Thyroid gland (tissue), 4 donors: ENCODE results near the gene SCAMP4.

Experiments
- CTCF ChIP-seq, 6 experiments: fragments of 200-600 bp in 3 of 6; fragments of 450-650 bp in 3 of 6; sonication (generic) in 3 of 6; IDR thresholded peaks; one replicate each; pipeline ENCODE4 v1.5.1; 2016 to 2019; ENCODE audit warnings: antibody characterized with exemption in 6 of 6, mild to moderate bottlenecking in 2 of 6, inconsistent platforms in 1 of 6, moderate library complexity in 1 of 6
- POLR2A ChIP-seq, 2 donors: fragments of 450-650 bp; IDR thresholded peaks; one replicate each; pipeline ENCODE4 v1.6.1; 2017; ENCODE audit warnings: antibody characterized with exemption in 2 of 2, mild to moderate bottlenecking in 2 of 2, moderate library complexity in 1 of 2

DNA sequence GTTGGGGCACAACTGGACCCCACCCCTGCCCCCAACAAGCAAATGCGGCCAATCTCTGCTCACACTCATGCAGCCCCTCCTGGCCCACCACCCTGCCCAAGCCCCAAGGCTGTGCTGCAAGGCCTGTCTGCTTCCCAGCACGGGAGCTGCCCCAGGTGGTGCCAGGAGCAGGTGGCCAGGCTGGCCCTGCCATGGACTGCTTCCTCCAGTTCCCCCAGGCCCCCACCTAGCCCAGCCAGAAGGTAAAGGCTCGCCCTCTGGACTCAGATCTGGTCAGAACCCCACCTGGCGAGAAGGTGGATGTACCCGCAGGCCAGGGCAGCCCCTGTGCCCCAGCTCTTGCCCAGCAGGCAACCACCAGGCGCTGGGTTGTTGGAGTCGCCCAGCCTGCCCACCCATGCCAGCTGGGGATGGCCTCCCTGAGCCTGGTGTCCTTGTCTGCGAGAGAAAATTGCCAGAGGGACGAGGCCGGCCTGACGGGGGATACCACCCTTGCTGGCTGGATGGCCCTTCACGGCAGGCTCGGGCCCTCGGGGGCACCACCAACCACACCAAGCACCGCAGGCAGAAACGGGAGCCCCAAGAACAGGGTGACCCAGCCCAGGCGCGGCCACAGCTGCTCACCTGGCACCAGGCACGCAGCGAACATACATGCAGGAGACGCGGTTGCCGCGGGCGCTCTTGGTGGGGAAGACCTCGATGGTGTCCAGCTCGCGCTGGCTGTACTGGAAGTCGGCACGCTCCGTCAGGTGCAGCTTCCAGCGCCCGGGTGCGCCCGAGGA, 24.4 kb upstream of the SCAMP4 start:
- TF ChIP-seq CTCF (IDR thresholded peaks at IDR 0.05) (no peak), POLR2A (IDR thresholded peaks at IDR 0.05) (no peak)
